Ovary (tissue), 3 donors: ENCODE data around the gene OR5D18.

Source experiments
- EP300 ChIP-seq: sonication (generic); formaldehyde crosslinking; IDR thresholded peaks from one replicate; pipeline ENCODE4 v1.6.1; 2017; ENCODE audit warnings: antibody characterized with exemption
- TF ChIP-seq, protein P1 (sequence below), 3 donors: fragments of 450-650 bp in 2 of 3; fragments of 200-600 bp in 1 of 3; IDR thresholded peaks; one replicate each; pipeline versions ENCODE4 v1.5.1 to v1.8.0; 2016 to 2022; ENCODE audit warnings: antibody characterized with exemption in 3 of 3, mild to moderate bottlenecking in 1 of 3
- donor health status: DM: no; HTN: no; CAD: no.

DNA sequence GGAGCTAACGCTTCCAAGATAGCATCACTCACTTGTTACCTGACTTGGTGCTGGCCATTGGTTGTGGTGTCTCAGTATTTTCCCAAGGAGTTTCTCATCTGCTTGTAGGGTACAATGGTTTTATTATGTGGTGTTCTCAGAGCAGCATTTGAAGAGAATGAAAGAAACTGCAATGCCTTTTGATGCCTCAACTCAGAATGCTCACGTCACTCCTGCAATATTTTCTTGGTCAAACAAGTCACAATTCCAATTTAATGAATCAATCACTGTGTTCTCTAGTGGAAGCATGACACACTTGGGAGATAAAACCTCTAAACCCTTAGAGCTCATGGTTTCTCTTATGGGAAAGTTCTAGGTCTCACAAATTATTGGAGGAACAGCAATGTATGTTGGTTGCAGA lies 26.1 kb upstream of the OR5D18 start:
- no peak for TF ChIP-seq EP300
- TF ChIP-seq, protein P1, sequence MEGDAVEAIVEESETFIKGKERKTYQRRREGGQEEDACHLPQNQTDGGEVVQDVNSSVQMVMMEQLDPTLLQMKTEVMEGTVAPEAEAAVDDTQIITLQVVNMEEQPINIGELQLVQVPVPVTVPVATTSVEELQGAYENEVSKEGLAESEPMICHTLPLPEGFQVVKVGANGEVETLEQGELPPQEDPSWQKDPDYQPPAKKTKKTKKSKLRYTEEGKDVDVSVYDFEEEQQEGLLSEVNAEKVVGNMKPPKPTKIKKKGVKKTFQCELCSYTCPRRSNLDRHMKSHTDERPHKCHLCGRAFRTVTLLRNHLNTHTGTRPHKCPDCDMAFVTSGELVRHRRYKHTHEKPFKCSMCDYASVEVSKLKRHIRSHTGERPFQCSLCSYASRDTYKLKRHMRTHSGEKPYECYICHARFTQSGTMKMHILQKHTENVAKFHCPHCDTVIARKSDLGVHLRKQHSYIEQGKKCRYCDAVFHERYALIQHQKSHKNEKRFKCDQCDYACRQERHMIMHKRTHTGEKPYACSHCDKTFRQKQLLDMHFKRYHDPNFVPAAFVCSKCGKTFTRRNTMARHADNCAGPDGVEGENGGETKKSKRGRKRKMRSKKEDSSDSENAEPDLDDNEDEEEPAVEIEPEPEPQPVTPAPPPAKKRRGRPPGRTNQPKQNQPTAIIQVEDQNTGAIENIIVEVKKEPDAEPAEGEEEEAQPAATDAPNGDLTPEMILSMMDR (IDR thresholded peaks at IDR 0.05), result no peak
